ENCODE measurements around the gene CEP70. TPM values are rescaled to one million over a fixed set of nuclear protein-coding genes. Genes with fewer than 3 reads are reported as not detected.
A peak's percentile ranks its signal among the peaks of the same experiment; 100 is the strongest.
"Not testable (repeated sequence)": the region's sequence is repeated elsewhere in the genome, so short reads cannot be mapped to it uniquely, and the experiment has no call there.

The CEP70 gene
- total and polyA plus RNA-seq, 4 donors: 6.9 to 26.5 (median 9.1) TPM

- TF ChIP-seq HNF4A (conservative IDR thresholded peaks at IDR 0.05): peak in 1 of 2 donors; percentile 49
- H3K4me3 ChIP-seq (ENCODE audit: low read depth in 1 of 3, low read length in 3 of 3); H3K27me3 ChIP-seq (ENCODE audit: control insufficient read depth in 4 of 4, insufficient read depth in 4 of 4, low read length in 3 of 4); H3K9ac ChIP-seq (ENCODE audit: low read depth in 1 of 2, low read length in 2 of 2); H3K27ac ChIP-seq (ENCODE audit: low read depth in 1 of 2, low read length in 2 of 2); DNase-seq (ENCODE audit: low spot score); H3K9me3 ChIP-seq (ENCODE audit: control insufficient read depth in 4 of 4, low read length in 3 of 4); H3K4me1 ChIP-seq (ENCODE audit: control insufficient read depth in 4 of 4, insufficient read depth in 4 of 4, low read length in 3 of 4): not testable (repeated sequence)
- peaks cover 0 to 13% (median 2%) of the 10 kb centered on the region in 4 donors for H3K36me3 ChIP-seq (ENCODE audit: control insufficient read depth in 4 of 4, insufficient read depth in 3 of 4, low read depth in 1 of 4, low read length in 3 of 4)
- WGBS: 58% methylated on average over 1 of the region's 1 CpG
Observed at GRCh38 chr3:138562902-138563301, 31.2 kb downstream of the CEP70 start.

- no peak for TF ChIP-seq FOXA2 (IDR thresholded peaks at IDR 0.05)
- TF ChIP-seq ZBTB33 (IDR thresholded peaks at IDR 0.05): no peak
- TF ChIP-seq CTCF (IDR thresholded peaks at IDR 0.05; ENCODE audit: low read depth, low read length, missing input control): no peak
- no peak for TF ChIP-seq REST (IDR thresholded peaks at IDR 0.05)
- no peak for TF ChIP-seq TAF1 (conservative IDR thresholded peaks at IDR 0.05)
- no peak for TF ChIP-seq HNF4A (conservative IDR thresholded peaks at IDR 0.05)
- TF ChIP-seq HNF4G (IDR thresholded peaks at IDR 0.05): no peak
- no peak for TF ChIP-seq ATF3 (IDR thresholded peaks at IDR 0.05)
- no peak for TF ChIP-seq SP1 (IDR thresholded peaks at IDR 0.05)
- no peak for TF ChIP-seq FOXA1 (IDR thresholded peaks at IDR 0.05)
- no peak for TF ChIP-seq GABPA (IDR thresholded peaks at IDR 0.05 in 1 of 2, conservative IDR thresholded peaks at IDR 0.05 in 1 of 2)
- TF ChIP-seq JUND (IDR thresholded peaks at IDR 0.05): no peak
- no peak for TF ChIP-seq RXRA (IDR thresholded peaks at IDR 0.05)
- TF ChIP-seq EGR1 (IDR thresholded peaks at IDR 0.05; ENCODE audit: low read depth in 2 of 2): no peak
- no peak for TF ChIP-seq NR2F2 (IDR thresholded peaks at IDR 0.05)
- Histone ChIP-seq H3K27ac (ENCODE audit: low read depth in 1 of 2, low read length in 2 of 2) (no peak overlapping the region), H3K4me3 (ENCODE audit: low read depth in 1 of 3, low read length in 3 of 3) (no peak overlapping the region), H3K27me3 (ENCODE audit: control insufficient read depth in 4 of 4, insufficient read depth in 4 of 4, low read length in 3 of 4) (no peaks in the 10 kb centered on the region), H3K4me1 (ENCODE audit: control insufficient read depth in 4 of 4, insufficient read depth in 4 of 4, low read length in 3 of 4) (no peaks in the 10 kb centered on the region), H3K36me3 (ENCODE audit: control insufficient read depth in 4 of 4, insufficient read depth in 3 of 4, low read depth in 1 of 4, low read length in 3 of 4) (peaks cover 0 to 13% (median 2%) of the 10 kb centered on the region in 4 donors), H3K9ac (ENCODE audit: low read depth in 1 of 2, low read length in 2 of 2) (no peak overlapping the region), H3K9me3 (ENCODE audit: control insufficient read depth in 4 of 4, low read length in 3 of 4) (no peaks in the 10 kb centered on the region)
- WGBS: 98% methylated on average over 6 of the region's 6 CpGs
- no peak for DNase-seq (ENCODE audit: low spot score)
Observed at GRCh38 chr3:138560501-138560900, 33.6 kb downstream of the CEP70 start.

Measured in liver (tissue), 9 donors.